HG02759 (cell line): ENCODE measurements around the gene SNX9.
A peak's percentile ranks its signal among the peaks of the same experiment; 100 is the strongest.
"Not testable (repeated sequence)": the region's sequence is repeated elsewhere in the genome, so short reads cannot be mapped to it uniquely, and the experiment has no call there.

Experiments
- ATAC-seq: cut with Tn5 transposase; IDR thresholded peaks from one replicate; pipeline ENCODE4 v1.9.1; 2021; ENCODE audit warnings: mild to moderate bottlenecking, moderate library complexity; ENCODE audit not compliant: unreplicated experiment

The SNX9 gene

DNA sequence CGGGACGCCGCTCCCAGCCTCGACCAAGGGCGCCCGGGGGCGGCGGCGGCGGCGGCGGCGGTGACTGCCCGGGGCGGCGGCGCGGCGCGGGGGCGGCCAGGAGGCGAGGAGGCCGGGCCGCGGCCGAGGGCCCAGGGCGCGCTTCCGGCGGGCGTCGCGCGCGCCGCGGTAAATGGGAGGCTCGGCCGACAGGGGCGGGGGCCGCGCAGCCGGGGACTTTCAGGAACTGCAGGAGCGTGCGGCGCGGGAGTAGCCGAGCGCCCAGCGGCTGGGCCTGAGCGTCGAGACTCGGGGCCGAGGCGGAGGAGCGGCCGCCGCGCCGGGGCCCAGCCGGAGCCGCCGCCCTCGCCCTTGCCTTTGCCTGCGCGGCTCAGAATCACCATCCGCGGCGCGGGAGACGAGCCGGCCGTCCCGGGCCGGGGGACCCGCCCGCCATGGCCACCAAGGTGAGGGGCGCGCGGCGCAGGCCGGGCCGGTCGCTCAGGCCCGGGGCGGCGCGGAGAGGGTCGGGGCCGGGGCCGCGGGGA lies at the start of gene SNX9:
Gene SNX9, plus strand, starts transcription at position 246 of the 527 bp plus-strand sequence. Its CDS starts 189 bp downstream, at position 435.
- ATAC-seq: peak; percentile 83

- ATAC-seq: no peak
Measured at GRCh38 chr6:157773248-157773773, 49.7 kb upstream of the SNX9 start.

GRCh38 chr6:157774153-157775135 lies 48.6 kb upstream of the SNX9 start:
- no peak for ATAC-seq

DNA sequence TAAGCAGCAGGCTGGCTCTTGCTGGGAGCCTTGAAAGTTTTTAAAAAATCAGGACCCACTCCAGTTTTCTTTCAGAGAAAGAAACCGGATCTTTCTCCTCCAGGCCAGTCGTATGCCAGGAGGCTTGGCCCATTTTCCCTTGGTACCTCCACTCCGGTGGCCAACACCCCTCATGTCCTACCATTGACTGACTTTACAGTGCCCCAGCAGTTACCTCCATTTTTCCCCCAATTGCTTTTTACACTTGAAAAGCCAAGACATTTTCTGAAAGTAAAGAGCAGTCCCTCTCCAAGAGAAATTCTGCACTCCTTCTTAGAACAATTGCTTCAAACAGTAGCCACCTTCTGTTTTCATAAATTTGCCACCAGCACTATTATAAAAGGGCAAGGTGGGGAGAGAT lies 47.7 kb upstream of the SNX9 start:
- ATAC-seq: no peak

DNA sequence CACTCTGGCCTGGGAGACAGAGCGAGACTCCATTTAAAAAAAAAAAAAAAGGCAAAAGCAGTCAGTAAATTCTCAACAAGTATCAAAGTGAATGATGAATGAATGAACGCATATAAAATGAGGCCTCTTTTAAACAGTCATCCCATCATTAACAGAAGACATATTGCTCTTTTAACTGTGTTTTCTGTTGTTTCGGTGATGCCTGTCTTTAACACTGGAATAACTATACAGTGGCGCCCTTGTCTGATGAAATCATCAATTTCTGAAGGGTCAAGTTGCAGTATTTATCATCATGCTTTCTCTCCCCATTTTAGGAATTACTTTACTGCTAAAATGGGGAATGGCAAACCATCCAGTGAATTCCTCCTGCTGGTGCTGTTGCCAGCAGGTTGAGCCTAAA lies 45.7 kb upstream of the SNX9 start:
- no peak for ATAC-seq

- no peak for ATAC-seq
Measured at GRCh38 chr6:157778719-157779118, 44.3 kb upstream of the SNX9 start.

DNA sequence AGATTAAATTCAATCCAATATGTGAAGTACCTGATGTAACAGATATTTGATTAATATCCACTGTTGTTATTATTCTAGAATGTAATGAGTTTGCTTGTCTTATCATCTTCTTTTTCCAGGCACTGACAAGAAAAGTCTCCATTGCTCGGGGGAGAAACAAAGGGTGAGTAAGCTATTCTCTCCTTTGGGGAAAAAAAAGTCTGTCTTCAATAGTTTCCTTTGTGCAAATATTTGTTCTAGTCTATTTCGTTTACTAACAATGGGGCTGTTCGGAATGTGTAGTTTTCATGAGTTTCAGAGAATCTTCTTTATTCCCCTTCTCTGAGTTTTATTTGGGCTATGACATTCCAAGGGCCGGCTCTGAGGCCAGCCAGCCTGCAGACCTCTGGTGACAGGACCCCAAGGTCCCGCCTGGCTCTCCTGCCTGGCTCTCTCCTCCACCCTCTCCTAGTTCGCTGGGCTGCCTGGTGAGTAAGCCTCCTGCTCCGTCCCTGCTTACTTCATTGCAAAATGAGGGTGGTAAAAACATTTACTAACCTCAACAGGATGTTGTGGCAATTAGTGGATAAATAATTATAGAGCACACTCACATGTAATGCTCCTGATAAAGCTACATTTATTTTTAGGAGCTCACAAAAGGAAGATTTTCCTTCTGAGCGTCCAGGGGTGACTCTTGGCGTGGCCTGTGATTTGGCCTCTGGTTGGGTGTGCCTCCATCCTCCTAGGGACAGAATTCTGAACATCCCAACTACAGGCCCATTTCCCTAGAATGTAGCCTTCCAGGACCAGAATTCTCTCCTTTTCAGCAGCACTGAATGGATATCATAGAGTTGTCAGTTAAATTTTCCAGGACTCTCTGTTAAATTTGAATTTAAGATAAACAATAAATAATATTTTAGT lies 43.1 kb upstream of the SNX9 start:
- no peak for ATAC-seq

DNA sequence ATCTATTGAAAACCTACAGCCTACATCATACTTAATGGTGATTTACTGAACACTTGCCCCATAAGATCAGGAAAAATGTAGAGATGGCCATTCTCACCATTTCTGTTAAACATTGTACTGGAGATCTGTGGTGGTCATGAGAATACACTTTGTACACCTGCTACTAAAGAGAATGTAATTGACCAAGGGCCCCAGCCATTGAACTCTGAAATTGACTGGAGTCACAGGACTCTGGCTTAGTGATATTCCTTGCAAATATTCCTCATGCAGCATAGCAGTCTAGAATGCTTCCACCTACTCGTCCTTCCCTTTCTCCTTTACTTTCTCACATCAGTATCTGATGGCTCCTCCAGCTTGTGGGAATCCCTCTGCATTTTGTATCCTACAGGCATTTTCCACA lies 37.4 kb upstream of the SNX9 start:
- ATAC-seq: no peak

DNA sequence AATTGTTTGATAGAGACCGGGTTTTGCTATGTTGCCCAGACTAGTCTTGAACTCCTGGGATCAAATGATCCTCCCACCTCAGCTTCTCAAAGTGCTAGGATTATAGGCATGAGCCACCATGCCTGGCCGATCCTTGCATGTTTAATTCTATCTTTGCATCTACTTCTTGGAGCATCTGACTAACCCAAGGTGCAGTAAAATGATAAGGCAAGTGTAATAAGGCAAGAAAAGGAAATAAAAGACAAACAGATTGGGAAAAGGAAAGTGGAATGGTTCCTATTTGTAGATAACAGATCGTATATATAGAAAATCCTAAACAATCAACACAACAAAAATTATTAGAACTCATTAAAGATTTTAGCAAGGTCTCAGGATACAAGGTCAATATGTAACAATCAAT lies 36.8 kb upstream of the SNX9 start:
- ATAC-seq: no peak

DNA sequence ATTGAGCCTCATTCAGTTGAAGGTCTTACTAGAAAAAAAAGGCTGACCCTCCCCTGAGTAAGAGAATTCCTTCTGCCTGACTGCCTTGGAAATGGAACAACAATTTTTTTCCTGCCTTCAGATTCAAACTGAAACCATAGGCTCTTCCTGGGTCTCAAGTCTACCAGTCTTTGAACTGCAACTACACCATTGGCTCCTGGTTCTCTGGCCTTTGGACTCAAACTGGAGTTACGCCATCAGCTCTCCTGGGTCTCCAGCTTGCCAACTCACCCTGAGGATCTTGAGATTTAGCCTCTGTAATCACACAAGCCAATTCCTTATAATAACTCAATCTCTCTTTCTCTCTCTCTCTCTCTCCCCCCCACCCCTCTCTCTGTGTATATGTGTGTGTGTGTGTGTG lies 36.0 kb upstream of the SNX9 start:
- ATAC-seq: no peak

- no peak for ATAC-seq
Measured at GRCh38 chr6:157788180-157788579, 34.9 kb upstream of the SNX9 start.

DNA sequence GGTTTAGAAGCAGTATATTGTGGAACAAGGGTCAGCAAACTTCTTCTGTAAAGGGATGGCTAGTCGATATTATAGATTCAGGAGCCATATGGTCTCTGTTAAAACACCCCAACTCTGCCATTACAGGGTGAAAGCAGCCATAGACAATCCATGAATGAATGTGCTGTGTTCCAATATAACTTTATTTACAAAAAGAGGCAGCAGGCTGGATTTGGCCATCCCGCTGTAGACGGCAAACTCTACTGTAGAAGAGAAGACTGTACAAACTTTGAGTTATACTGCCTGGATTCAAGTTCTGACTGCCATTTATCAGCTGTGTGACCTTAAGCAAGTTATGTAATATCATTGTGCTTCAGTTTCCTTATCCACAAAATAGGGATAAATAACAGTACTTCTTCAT lies 33.7 kb upstream of the SNX9 start:
- ATAC-seq: no peak

- no peak for ATAC-seq
Measured at GRCh38 chr6:157789861-157790260, 33.2 kb upstream of the SNX9 start.

GRCh38 chr6:157790548-157791160 lies 32.4 kb upstream of the SNX9 start:
- no peak for ATAC-seq

- ATAC-seq: no peak
Measured at GRCh38 chr6:157791450-157791849, 31.6 kb upstream of the SNX9 start.

- no peak for ATAC-seq
Measured at GRCh38 chr6:157792671-157793070, 30.4 kb upstream of the SNX9 start.

- ATAC-seq: not testable (repeated sequence)
Measured at GRCh38 chr6:157794012-157794411, 29.0 kb upstream of the SNX9 start.

DNA sequence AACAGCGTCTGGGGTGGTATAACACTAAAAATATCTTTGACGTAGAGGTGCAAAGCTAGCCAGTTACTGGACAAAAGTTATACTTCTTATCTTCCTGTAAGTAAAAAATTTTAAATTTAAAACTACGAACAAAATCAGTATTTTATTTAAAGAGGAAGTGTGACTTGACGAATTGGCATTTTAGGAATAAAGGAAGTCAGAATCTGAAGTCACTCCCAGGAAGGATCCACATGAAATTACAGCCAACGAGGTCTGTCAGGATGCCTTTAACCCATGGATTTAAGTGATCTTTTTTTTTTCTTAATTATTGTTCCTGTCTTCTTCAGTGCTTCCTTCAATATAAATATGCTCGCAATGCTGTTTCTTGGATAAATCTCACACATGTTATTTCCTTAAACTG lies 27.2 kb upstream of the SNX9 start:
- no peak for ATAC-seq

DNA sequence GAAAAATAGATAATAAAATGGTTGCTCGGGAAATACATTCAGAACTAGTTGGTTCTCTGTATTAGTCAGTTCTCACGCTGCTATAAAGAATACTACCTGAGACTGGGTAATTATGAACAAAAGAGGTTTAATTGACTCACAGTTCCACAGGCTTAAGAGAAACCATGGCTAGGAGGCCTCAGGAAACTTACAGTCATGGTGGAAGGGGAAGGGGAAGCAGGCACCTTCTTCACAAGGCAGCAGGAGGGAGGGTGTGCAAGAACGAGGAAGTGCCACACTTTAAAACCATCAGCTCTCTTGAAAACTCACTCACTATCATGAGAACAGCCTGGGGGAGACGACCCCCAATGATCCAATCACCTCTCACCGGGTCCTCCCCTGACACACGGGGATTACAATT lies 24.2 kb upstream of the SNX9 start:
- ATAC-seq: no peak

GRCh38 chr6:157799561-157799960 lies 23.5 kb upstream of the SNX9 start:
- ATAC-seq: not testable (repeated sequence)
